GM23338 (cell line): ENCODE measurements around the gene ARFIP2. TPM values are rescaled to one million over a fixed set of nuclear protein-coding genes. Genes with fewer than 3 reads are reported as not detected.

Experiments used
- ATAC-seq: fragments of 200-7000 bp; cut with Tn5 transposase; 3 replicates; pipeline ENCODE4 v1.9.1; 2020
- DNase-seq: peaks from one replicate; pipeline ENCODE4 v3.0.0-alpha.2; 2015; ENCODE audit warnings: low spot score
- H2AFZ ChIP-seq: fragments of 200-600 bp; sonication (generic); 2 replicates; pipeline ENCODE4 v1.8.0; 2016; ENCODE audit warnings: antibody characterized with exemption, mild to moderate bottlenecking, moderate library complexity
- H3F3A ChIP-seq: fragments of 200-600 bp; sonication (generic); replicated peaks from 2 replicates; pipeline ENCODE4 v1.8.0; 2017; ENCODE audit warnings: antibody characterized with exemption, mixed run types, low read depth
- H3K27ac ChIP-seq: fragments of 200-600 bp; sonication (generic); 2 replicates; pipeline ENCODE4 v1.6.1; 2016; ENCODE audit warnings: low read depth
- H3K27me3 ChIP-seq: fragments of 200-600 bp; sonication (generic); 2 replicates; pipeline ENCODE4 v1.8.0; 2016; ENCODE audit warnings: mild to moderate bottlenecking, mixed run types, moderate library complexity; ENCODE audit not compliant: insufficient read depth
- H3K36me3 ChIP-seq: fragments of 200-600 bp; sonication (generic); 2 replicates; pipeline ENCODE4 v1.8.0; 2016; ENCODE audit warnings: mild to moderate bottlenecking; ENCODE audit not compliant: insufficient read depth
- H3K4me1 ChIP-seq: fragments of 200-600 bp; sonication (generic); 2 replicates; pipeline ENCODE4 v1.8.0; 2016; ENCODE audit warnings: mild to moderate bottlenecking, moderate library complexity; ENCODE audit not compliant: insufficient read depth
- H3K4me2 ChIP-seq: fragments of 200-600 bp; sonication (generic); 2 replicates; pipeline ENCODE4 v1.7.1; 2017; ENCODE audit warnings: mixed run types
- H3K4me3 ChIP-seq: fragments of 200-600 bp; sonication (generic); 2 replicates; pipeline ENCODE4 v1.6.1; 2016; ENCODE audit warnings: mixed run types
- H3K79me2 ChIP-seq: fragments of 200-600 bp; sonication (generic); replicated peaks from 2 replicates; pipeline ENCODE4 v1.8.0; 2017; ENCODE audit warnings: mild to moderate bottlenecking; ENCODE audit not compliant: insufficient read depth
- H3K9me2 ChIP-seq: fragments of 200-600 bp; sonication (generic); 2 replicates; pipeline ENCODE4 v1.8.0; 2017; ENCODE audit not compliant: insufficient read depth
- H4K20me1 ChIP-seq: fragments of 200-600 bp; sonication (generic); replicated peaks from 2 replicates; pipeline ENCODE4 v1.8.0; 2017; ENCODE audit warnings: mild to moderate bottlenecking; ENCODE audit not compliant: insufficient read depth
- H3K27ac Mint-ChIP-seq: 2 replicates; pipeline ENCODE4 v1.8.0; 2020; ENCODE audit warnings: inconsistent platforms, mild to moderate bottlenecking, moderate library complexity, mixed read lengths
- H3K27me3 Mint-ChIP-seq: 3 replicates; pipeline ENCODE4 v1.8.0; 2022; ENCODE audit warnings: low read depth, mild to moderate bottlenecking, moderate library complexity, mixed read lengths, inconsistent platforms; ENCODE audit not compliant: insufficient read depth, poor library complexity
- H3K36me3 Mint-ChIP-seq: 3 replicates; pipeline ENCODE4 v1.8.0; 2021; ENCODE audit warnings: low read depth, mild to moderate bottlenecking, inconsistent platforms, moderate library complexity, mixed read lengths
- H3K4me1 Mint-ChIP-seq: 3 replicates; pipeline ENCODE4 v1.8.0; 2020; ENCODE audit warnings: mild to moderate bottlenecking, inconsistent platforms, mixed read lengths
- H3K4me3 Mint-ChIP-seq: 3 replicates; pipeline ENCODE4 v1.8.0; 2021; ENCODE audit warnings: moderate library complexity, mild to moderate bottlenecking, inconsistent platforms, mixed read lengths
- H3K9me3 Mint-ChIP-seq: 3 replicates; pipeline ENCODE4 v1.8.0; 2020; ENCODE audit warnings: moderate library complexity, mild to moderate bottlenecking, inconsistent platforms, mixed read lengths
- CREB1 ChIP-seq: fragments of 250-450 bp; sonication (Bioruptor Pico); IDR thresholded peaks from 2 replicates; pipeline ENCODE4 v1.5.0; 2020; ENCODE audit warnings: low read depth, mild to moderate bottlenecking, moderate library complexity
- EZH2 ChIP-seq: fragments of 200-600 bp; sonication (generic); IDR thresholded peaks from one replicate; pipeline ENCODE4 v1.8.0; 2017; ENCODE audit warnings: antibody characterized with exemption, mild to moderate bottlenecking, low read depth; ENCODE audit not compliant: unreplicated experiment
- EZH2phosphoT487 ChIP-seq: fragments of 200-600 bp; sonication (generic); IDR thresholded peaks from one replicate; pipeline ENCODE4 v1.8.1; 2018; ENCODE audit warnings: antibody characterized with exemption; ENCODE audit not compliant: unreplicated experiment
- JUNB ChIP-seq: IDR thresholded peaks from one replicate; pipeline ENCODE4 v1.6.1; 2016; ENCODE audit warnings: antibody characterized with exemption; ENCODE audit not compliant: unreplicated experiment
- NANOG ChIP-seq: IDR thresholded peaks from 2 replicates; pipeline ENCODE4 v1.6.1; 2016; ENCODE audit warnings: antibody characterized with exemption, borderline replicate concordance
- POLR2AphosphoS5 ChIP-seq: IDR thresholded peaks from 2 replicates; pipeline ENCODE4 v1.6.1; 2016; ENCODE audit warnings: antibody characterized with exemption, low read depth
- STAT1 ChIP-seq: IDR thresholded peaks from one replicate; pipeline ENCODE4 v1.6.1; 2016; ENCODE audit warnings: antibody characterized with exemption; ENCODE audit not compliant: unreplicated experiment
- ZNF114 ChIP-seq: fragments of 250-450 bp; sonication (Bioruptor Pico); IDR thresholded peaks from 2 replicates; pipeline ENCODE4 v1.5.0; 2020; ENCODE audit warnings: mild to moderate bottlenecking, moderate library complexity
- ZNF331 ChIP-seq: fragments of 250-450 bp; sonication (Bioruptor Pico); IDR thresholded peaks from 2 replicates; pipeline ENCODE4 v1.5.0; 2020; ENCODE audit warnings: low read depth, mild to moderate bottlenecking, moderate library complexity
- polyA plus RNA-seq: library from polyadenylated mRNA; unstranded; fragments of >200 nt; fragmentation: Nextera tagmentation; extraction: Ambion mirVana; gene quantifications from 2 replicates; pipeline ENCODE4 v1.2.1, GENCODE V29; 2016
- total RNA-seq: library from RNA; depleted of rRNA; stranded (reverse); fragments of >200 nt; shearing (Covaris generic); gene quantifications from 2 replicates; pipeline ENCODE4 v1.2.3, GENCODE V29; 2014
- TF ChIP-seq, protein P1 (sequence below): IDR thresholded peaks from one replicate; pipeline ENCODE4 v1.6.1; 2018; ENCODE audit warnings: antibody characterized with exemption; ENCODE audit not compliant: unreplicated experiment
- TF ChIP-seq, protein P2 (sequence below): IDR thresholded peaks from 2 replicates; pipeline ENCODE4 v1.6.1; 2016; ENCODE audit warnings: antibody characterized with exemption
- TF ChIP-seq, protein P3 (sequence below), 2 experiments: fragments of 200-600 bp in 1 of 2; sonication (generic) in 1 of 2; conservative IDR thresholded peaks; 2 replicates each; pipeline versions ENCODE4 v1.5.1 to v1.6.1; 2016 to 2017; ENCODE audit warnings: antibody characterized with exemption in 2 of 2, low read depth in 2 of 2, mild to moderate bottlenecking in 2 of 2, moderate library complexity in 1 of 2
- TF ChIP-seq, protein P4 (sequence below): fragments of 250-450 bp; sonication (Bioruptor Pico); IDR thresholded peaks from 2 replicates; pipeline ENCODE4 v1.5.0; 2020; ENCODE audit warnings: mild to moderate bottlenecking, moderate library complexity

Gene ARFIP2
- total and polyA plus RNA-seq, 2 experiments from 2014 or later, result 35.4 to 61.5 TPM

DNA sequence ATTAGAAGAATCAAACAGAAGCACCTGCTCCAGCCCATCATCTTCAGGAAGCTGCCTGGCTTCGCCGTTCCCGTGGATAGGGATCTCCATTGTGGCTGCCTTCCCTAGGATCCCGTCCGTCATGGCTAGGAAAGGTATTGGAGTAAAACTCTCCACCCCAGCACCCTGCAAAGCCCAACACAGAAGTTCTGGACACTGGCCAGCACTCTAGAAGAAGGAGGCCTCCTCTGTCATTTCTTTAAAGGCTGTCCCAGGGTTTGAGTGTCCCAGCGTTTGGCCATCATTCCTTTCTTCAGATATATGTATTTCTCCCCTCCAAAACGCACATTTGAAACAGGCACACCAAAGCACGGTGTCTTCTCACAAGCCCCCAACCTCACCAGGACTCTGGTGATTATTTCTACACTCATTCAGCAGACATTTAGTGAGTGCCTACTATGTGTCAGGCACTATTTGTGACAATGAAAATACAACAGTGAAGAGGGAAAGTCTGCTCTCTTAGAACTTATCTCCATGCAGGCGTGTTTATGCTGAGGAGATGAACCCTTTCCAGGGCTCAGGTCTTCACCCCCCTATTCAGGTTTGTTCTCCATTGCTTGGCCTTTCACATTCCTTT is 724 bp downstream of the ARFIP2 start:
- Histone ChIP-seq H3K4me3 (peak overlapping the region; percentile 95), H3F3A (peaks cover 13% of the 10 kb centered on the region; the same call in 1 of the 2 replicates), H4K20me1 (peaks cover 14% of the 10 kb centered on the region), H3K27ac (peak overlapping the region; percentile 96), H2AFZ (0 out of 2 replicates have a peak overlapping the region, but pooled peaks have one; percentile 29), H3K9me2 (no peaks in the 10 kb centered on the region), H3K4me2 (peak overlapping the region; percentile 96), H3K36me3 (peaks cover 32% of the 10 kb centered on the region), H3K27me3 (no peaks in the 10 kb centered on the region), H3K79me2 (peaks cover 49% of the 10 kb centered on the region), H3K4me1 (peaks cover 9% of the 10 kb centered on the region; the same call in 1 of the 2 replicates)
- Mint-ChIP-seq H3K27ac (peak overlapping the region; percentile 99), H3K4me1 (peaks cover 21% of the 10 kb centered on the region), H3K36me3 (peaks cover 52% of the 10 kb centered on the region), H3K27me3 (peaks cover 11% of the 10 kb centered on the region), H3K9me3 (no peaks in the 10 kb centered on the region; the same call in 2 of the 3 replicates), H3K4me3 (peak overlapping the region; percentile 99)
- DNase-seq, result no peak
- no peak; the same call in 2 of the 3 replicates for ATAC-seq
- TF ChIP-seq, protein P1, sequence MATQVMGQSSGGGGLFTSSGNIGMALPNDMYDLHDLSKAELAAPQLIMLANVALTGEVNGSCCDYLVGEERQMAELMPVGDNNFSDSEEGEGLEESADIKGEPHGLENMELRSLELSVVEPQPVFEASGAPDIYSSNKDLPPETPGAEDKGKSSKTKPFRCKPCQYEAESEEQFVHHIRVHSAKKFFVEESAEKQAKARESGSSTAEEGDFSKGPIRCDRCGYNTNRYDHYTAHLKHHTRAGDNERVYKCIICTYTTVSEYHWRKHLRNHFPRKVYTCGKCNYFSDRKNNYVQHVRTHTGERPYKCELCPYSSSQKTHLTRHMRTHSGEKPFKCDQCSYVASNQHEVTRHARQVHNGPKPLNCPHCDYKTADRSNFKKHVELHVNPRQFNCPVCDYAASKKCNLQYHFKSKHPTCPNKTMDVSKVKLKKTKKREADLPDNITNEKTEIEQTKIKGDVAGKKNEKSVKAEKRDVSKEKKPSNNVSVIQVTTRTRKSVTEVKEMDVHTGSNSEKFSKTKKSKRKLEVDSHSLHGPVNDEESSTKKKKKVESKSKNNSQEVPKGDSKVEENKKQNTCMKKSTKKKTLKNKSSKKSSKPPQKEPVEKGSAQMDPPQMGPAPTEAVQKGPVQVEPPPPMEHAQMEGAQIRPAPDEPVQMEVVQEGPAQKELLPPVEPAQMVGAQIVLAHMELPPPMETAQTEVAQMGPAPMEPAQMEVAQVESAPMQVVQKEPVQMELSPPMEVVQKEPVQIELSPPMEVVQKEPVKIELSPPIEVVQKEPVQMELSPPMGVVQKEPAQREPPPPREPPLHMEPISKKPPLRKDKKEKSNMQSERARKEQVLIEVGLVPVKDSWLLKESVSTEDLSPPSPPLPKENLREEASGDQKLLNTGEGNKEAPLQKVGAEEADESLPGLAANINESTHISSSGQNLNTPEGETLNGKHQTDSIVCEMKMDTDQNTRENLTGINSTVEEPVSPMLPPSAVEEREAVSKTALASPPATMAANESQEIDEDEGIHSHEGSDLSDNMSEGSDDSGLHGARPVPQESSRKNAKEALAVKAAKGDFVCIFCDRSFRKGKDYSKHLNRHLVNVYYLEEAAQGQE, result no peak
- TF ChIP-seq CREB1 (CRISPR knock-in tag) (no peak), NANOG (no peak), ZNF114 (CRISPR knock-in tag) (no peak), ZNF331 (CRISPR knock-in tag) (no peak), EZH2 (no peak), JUNB (no peak), POLR2AphosphoS5 (no peak), STAT1 (no peak), EZH2phosphoT487 (no peak)
- TF ChIP-seq, protein P2, sequence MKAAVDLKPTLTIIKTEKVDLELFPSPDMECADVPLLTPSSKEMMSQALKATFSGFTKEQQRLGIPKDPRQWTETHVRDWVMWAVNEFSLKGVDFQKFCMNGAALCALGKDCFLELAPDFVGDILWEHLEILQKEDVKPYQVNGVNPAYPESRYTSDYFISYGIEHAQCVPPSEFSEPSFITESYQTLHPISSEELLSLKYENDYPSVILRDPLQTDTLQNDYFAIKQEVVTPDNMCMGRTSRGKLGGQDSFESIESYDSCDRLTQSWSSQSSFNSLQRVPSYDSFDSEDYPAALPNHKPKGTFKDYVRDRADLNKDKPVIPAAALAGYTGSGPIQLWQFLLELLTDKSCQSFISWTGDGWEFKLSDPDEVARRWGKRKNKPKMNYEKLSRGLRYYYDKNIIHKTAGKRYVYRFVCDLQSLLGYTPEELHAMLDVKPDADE, result no peak
- TF ChIP-seq, protein P3, sequence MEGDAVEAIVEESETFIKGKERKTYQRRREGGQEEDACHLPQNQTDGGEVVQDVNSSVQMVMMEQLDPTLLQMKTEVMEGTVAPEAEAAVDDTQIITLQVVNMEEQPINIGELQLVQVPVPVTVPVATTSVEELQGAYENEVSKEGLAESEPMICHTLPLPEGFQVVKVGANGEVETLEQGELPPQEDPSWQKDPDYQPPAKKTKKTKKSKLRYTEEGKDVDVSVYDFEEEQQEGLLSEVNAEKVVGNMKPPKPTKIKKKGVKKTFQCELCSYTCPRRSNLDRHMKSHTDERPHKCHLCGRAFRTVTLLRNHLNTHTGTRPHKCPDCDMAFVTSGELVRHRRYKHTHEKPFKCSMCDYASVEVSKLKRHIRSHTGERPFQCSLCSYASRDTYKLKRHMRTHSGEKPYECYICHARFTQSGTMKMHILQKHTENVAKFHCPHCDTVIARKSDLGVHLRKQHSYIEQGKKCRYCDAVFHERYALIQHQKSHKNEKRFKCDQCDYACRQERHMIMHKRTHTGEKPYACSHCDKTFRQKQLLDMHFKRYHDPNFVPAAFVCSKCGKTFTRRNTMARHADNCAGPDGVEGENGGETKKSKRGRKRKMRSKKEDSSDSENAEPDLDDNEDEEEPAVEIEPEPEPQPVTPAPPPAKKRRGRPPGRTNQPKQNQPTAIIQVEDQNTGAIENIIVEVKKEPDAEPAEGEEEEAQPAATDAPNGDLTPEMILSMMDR (conservative IDR thresholded peaks at IDR 0.05; ENCODE audit: low read depth in 2 of 2), result no peak
- TF ChIP-seq, protein P4, sequence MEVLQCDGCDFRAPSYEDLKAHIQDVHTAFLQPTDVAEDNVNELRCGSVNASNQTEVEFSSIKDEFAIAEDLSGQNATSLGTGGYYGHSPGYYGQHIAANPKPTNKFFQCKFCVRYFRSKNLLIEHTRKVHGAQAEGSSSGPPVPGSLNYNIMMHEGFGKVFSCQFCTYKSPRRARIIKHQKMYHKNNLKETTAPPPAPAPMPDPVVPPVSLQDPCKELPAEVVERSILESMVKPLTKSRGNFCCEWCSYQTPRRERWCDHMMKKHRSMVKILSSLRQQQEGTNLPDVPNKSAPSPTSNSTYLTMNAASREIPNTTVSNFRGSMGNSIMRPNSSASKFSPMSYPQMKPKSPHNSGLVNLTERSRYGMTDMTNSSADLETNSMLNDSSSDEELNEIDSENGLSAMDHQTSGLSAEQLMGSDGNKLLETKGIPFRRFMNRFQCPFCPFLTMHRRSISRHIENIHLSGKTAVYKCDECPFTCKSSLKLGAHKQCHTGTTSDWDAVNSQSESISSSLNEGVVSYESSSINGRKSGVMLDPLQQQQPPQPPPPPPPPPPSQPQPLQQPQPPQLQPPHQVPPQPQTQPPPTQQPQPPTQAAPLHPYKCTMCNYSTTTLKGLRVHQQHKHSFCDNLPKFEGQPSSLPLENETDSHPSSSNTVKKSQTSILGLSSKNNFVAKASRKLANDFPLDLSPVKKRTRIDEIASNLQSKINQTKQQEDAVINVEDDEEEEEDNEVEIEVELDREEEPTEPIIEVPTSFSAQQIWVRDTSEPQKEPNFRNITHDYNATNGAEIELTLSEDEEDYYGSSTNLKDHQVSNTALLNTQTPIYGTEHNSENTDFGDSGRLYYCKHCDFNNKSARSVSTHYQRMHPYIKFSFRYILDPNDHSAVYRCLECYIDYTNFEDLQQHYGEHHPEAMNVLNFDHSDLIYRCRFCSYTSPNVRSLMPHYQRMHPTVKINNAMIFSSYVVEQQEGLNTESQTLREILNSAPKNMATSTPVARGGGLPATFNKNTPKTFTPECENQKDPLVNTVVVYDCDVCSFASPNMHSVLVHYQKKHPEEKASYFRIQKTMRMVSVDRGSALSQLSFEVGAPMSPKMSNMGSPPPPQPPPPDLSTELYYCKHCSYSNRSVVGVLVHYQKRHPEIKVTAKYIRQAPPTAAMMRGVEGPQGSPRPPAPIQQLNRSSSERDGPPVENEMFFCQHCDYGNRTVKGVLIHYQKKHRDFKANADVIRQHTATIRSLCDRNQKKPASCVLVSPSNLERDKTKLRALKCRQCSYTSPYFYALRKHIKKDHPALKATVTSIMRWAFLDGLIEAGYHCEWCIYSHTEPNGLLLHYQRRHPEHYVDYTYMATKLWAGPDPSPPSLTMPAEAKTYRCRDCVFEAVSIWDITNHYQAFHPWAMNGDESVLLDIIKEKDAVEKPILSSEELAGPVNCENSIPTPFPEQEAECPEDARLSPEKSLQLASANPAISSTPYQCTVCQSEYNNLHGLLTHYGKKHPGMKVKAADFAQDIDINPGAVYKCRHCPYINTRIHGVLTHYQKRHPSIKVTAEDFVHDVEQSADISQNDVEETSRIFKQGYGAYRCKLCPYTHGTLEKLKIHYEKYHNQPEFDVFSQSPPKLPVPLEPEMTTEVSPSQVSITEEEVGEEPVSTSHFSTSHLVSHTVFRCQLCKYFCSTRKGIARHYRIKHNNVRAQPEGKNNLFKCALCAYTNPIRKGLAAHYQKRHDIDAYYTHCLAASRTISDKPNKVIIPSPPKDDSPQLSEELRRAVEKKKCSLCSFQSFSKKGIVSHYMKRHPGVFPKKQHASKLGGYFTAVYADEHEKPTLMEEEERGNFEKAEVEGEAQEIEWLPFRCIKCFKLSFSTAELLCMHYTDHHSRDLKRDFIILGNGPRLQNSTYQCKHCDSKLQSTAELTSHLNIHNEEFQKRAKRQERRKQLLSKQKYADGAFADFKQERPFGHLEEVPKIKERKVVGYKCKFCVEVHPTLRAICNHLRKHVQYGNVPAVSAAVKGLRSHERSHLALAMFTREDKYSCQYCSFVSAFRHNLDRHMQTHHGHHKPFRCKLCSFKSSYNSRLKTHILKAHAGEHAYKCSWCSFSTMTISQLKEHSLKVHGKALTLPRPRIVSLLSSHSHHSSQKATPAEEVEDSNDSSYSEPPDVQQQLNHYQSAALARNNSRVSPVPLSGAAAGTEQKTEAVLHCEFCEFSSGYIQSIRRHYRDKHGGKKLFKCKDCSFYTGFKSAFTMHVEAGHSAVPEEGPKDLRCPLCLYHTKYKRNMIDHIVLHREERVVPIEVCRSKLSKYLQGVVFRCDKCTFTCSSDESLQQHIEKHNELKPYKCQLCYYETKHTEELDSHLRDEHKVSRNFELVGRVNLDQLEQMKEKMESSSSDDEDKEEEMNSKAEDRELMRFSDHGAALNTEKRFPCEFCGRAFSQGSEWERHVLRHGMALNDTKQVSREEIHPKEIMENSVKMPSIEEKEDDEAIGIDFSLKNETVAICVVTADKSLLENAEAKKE (CRISPR knock-in tag), result no peak
